Measurements from ENCODE around the gene SLC66A1. TPM values are rescaled to one million over a fixed set of nuclear protein-coding genes. Genes with fewer than 3 reads are reported as not detected.

SLC66A1 gene
- total and polyA plus RNA-seq, 9 of the 15 experiments (the other 6 are each of a cell fraction or from before 2014, with no cell fraction given), result 1.2 to 40.8 (median 18.6) TPM

DNA sequence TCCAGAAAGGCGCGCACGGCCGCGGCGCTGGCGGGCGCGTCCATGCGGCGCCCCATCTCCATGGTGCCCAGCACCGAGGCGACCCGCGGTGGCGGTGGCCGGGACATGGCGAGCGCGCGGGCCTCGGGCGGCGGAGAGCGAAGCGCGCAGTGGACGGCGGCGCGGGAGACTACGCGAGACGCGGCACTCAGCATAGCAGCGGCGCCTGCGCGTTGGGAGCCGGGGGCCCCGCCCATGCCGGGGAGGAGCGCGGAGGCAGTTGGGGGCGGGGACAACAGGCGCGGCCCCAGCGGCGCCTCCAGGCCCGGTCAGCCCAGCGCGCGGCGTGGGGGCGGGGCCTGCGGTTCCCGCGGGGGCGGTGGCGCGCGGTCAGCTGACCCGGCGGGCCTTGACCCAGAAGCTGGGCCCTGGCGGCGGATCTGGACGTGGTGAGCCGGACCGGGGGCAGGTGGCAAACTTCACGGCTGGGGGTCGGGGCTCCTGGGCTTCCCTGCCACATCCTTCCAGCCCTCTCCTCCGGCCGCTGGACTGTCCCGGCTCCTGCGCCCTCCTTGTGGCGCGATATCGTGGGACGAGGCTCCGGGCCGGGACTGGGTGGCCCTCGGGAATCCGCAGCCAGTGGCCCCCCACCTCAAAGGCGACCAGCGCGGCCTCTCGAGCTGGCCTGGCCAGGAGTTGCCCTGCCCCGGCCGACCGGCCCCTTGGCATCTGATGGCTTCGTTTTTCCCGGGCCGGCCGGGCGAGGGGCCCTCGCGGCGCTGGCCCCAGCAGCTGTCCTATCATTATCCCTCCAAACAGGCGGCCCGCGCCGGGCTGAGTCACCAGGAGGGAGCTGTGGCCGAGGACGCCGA is at the start of gene SLC66A1, which contains the start of gene AKR7A2 (continued):
- TF ChIP-seq CHCHD3 (CRISPR knock-in tag; IDR thresholded peaks at IDR 0.05) (no peak), EP300 (IDR thresholded peaks at IDR 0.05; ENCODE audit: low read length) (peak; percentile 45; the same call in 1 of the 2 replicates), ZKSCAN8 (CRISPR knock-in tag; IDR thresholded peaks at IDR 0.05) (no peak), NCOA6 (IDR thresholded peaks at IDR 0.05) (no peak), ZNF444 (CRISPR knock-in tag; IDR thresholded peaks at IDR 0.05) (0 out of 2 replicates have a peak, but pooled peaks have one; percentile 15), RBM15 (IDR thresholded peaks at IDR 0.05; ENCODE audit: insufficient read depth, low read length) (no peak), ZFPM2 (CRISPR knock-in tag; IDR thresholded peaks at IDR 0.05) (0 out of 2 replicates have a peak, but pooled peaks have one; percentile 44), SMARCA5 (IDR thresholded peaks at IDR 0.05) (no peak), KHSRP (IDR thresholded peaks at IDR 0.05) (no peak), CBX1 (IDR thresholded peaks at IDR 0.05; ENCODE audit: low read depth) (peak; percentile 66; the same call in 1 of the 2 replicates), CBFB (CRISPR knock-in tag; IDR thresholded peaks at IDR 0.05) (0 out of 2 replicates have a peak, but pooled peaks have one; percentile 44), CBX8 (IDR thresholded peaks at IDR 0.05; ENCODE audit: borderline replicate concordance, extremely low read depth, low read depth, low read length, poor library complexity, severe bottlenecking) (no peak), TCFL5 (CRISPR knock-in tag; conservative IDR thresholded peaks at IDR 0.05) (no peak), HMG20B (CRISPR knock-in tag; IDR thresholded peaks at IDR 0.05) (no peak), CHD1 (IDR thresholded peaks at IDR 0.05; ENCODE audit: low read length) (peak; percentile 71)
- TF ChIP-seq, protein P1, sequence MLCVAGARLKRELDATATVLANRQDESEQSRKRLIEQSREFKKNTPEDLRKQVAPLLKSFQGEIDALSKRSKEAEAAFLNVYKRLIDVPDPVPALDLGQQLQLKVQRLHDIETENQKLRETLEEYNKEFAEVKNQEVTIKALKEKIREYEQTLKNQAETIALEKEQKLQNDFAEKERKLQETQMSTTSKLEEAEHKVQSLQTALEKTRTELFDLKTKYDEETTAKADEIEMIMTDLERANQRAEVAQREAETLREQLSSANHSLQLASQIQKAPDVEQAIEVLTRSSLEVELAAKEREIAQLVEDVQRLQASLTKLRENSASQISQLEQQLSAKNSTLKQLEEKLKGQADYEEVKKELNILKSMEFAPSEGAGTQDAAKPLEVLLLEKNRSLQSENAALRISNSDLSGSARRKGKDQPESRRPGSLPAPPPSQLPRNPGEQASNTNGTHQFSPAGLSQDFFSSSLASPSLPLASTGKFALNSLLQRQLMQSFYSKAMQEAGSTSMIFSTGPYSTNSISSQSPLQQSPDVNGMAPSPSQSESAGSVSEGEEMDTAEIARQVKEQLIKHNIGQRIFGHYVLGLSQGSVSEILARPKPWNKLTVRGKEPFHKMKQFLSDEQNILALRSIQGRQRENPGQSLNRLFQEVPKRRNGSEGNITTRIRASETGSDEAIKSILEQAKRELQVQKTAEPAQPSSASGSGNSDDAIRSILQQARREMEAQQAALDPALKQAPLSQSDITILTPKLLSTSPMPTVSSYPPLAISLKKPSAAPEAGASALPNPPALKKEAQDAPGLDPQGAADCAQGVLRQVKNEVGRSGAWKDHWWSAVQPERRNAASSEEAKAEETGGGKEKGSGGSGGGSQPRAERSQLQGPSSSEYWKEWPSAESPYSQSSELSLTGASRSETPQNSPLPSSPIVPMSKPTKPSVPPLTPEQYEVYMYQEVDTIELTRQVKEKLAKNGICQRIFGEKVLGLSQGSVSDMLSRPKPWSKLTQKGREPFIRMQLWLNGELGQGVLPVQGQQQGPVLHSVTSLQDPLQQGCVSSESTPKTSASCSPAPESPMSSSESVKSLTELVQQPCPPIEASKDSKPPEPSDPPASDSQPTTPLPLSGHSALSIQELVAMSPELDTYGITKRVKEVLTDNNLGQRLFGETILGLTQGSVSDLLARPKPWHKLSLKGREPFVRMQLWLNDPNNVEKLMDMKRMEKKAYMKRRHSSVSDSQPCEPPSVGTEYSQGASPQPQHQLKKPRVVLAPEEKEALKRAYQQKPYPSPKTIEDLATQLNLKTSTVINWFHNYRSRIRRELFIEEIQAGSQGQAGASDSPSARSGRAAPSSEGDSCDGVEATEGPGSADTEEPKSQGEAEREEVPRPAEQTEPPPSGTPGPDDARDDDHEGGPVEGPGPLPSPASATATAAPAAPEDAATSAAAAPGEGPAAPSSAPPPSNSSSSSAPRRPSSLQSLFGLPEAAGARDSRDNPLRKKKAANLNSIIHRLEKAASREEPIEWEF (CRISPR knock-in tag; IDR thresholded peaks at IDR 0.05), result no peak
- TF ChIP-seq, protein P2, sequence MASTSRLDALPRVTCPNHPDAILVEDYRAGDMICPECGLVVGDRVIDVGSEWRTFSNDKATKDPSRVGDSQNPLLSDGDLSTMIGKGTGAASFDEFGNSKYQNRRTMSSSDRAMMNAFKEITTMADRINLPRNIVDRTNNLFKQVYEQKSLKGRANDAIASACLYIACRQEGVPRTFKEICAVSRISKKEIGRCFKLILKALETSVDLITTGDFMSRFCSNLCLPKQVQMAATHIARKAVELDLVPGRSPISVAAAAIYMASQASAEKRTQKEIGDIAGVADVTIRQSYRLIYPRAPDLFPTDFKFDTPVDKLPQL (IDR thresholded peaks at IDR 0.05; ENCODE audit: extremely low read depth, insufficient read length), result no peak
- TF ChIP-seq, protein P3, sequence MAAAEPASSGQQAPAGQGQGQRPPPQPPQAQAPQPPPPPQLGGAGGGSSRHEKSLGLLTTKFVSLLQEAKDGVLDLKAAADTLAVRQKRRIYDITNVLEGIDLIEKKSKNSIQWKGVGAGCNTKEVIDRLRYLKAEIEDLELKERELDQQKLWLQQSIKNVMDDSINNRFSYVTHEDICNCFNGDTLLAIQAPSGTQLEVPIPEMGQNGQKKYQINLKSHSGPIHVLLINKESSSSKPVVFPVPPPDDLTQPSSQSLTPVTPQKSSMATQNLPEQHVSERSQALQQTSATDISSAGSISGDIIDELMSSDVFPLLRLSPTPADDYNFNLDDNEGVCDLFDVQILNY (CRISPR knock-in tag; IDR thresholded peaks at IDR 0.05), result 0 out of 2 replicates have a peak, but pooled peaks have one; percentile 78
- TF ChIP-seq, protein P4, sequence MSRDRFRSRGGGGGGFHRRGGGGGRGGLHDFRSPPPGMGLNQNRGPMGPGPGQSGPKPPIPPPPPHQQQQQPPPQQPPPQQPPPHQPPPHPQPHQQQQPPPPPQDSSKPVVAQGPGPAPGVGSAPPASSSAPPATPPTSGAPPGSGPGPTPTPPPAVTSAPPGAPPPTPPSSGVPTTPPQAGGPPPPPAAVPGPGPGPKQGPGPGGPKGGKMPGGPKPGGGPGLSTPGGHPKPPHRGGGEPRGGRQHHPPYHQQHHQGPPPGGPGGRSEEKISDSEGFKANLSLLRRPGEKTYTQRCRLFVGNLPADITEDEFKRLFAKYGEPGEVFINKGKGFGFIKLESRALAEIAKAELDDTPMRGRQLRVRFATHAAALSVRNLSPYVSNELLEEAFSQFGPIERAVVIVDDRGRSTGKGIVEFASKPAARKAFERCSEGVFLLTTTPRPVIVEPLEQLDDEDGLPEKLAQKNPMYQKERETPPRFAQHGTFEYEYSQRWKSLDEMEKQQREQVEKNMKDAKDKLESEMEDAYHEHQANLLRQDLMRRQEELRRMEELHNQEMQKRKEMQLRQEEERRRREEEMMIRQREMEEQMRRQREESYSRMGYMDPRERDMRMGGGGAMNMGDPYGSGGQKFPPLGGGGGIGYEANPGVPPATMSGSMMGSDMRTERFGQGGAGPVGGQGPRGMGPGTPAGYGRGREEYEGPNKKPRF (IDR thresholded peaks at IDR 0.05; ENCODE audit: low read depth, low read length), result no peak

All from K562 (cell line).